GM19397 (cell line): ENCODE data around the gene ANO10.

Source experiments
- ATAC-seq: cut with Tn5 transposase; IDR thresholded peaks from one replicate; pipeline ENCODE4 v1.9.1; 2021; ENCODE audit warnings: mild to moderate bottlenecking, moderate library complexity; ENCODE audit not compliant: unreplicated experiment

ANO10 gene

GRCh38 chr3:43353923-43354670, 267.7 kb downstream of the ANO10 start:
- ATAC-seq = no peak

- ATAC-seq = no peak
Observed at GRCh38 chr3:43353393-43353792, 268.4 kb downstream of the ANO10 start.

GRCh38 chr3:43349716-43350115, 272.1 kb downstream of the ANO10 start:
- no peak for ATAC-seq

- no peak for ATAC-seq
Observed at GRCh38 chr3:43348852-43349574, 272.8 kb downstream of the ANO10 start.

- no peak for ATAC-seq
Observed at GRCh38 chr3:43348350-43348749, 273.5 kb downstream of the ANO10 start.

- no peak for ATAC-seq
Observed at GRCh38 chr3:43347774-43348173, 274.0 kb downstream of the ANO10 start.

- ATAC-seq = no peak
Observed at GRCh38 chr3:43346978-43347749, 274.6 kb downstream of the ANO10 start.

- no peak for ATAC-seq
Observed at GRCh38 chr3:43345877-43346276, 275.9 kb downstream of the ANO10 start.

- ATAC-seq = no peak
Observed at GRCh38 chr3:43345246-43345645, 276.6 kb downstream of the ANO10 start.

- no peak for ATAC-seq
Observed at GRCh38 chr3:43344520-43344919, 277.3 kb downstream of the ANO10 start.

GRCh38 chr3:43343815-43344214, 278.0 kb downstream of the ANO10 start:
- ATAC-seq = no peak

GRCh38 chr3:43343185-43343584, 278.6 kb downstream of the ANO10 start:
- no peak for ATAC-seq

GRCh38 chr3:43341788-43342187, 280.0 kb downstream of the ANO10 start:
- no peak for ATAC-seq

- no peak for ATAC-seq
Observed at GRCh38 chr3:43340403-43340802, 281.4 kb downstream of the ANO10 start.

- no peak for ATAC-seq
Observed at GRCh38 chr3:43338295-43338694, 283.5 kb downstream of the ANO10 start.

GRCh38 chr3:43335799-43336198, 286.0 kb downstream of the ANO10 start:
- ATAC-seq = no peak

GRCh38 chr3:43334976-43335375, 286.8 kb downstream of the ANO10 start:
- ATAC-seq = no peak

- ATAC-seq = no peak
Observed at GRCh38 chr3:43331381-43331780, 290.4 kb downstream of the ANO10 start.

- no peak for ATAC-seq
Observed at GRCh38 chr3:43330981-43331380, 290.8 kb downstream of the ANO10 start.

- no peak for ATAC-seq
Observed at GRCh38 chr3:43328653-43329052, 293.2 kb downstream of the ANO10 start.

- ATAC-seq = no peak
Observed at GRCh38 chr3:43327582-43327979, 294.2 kb downstream of the ANO10 start.
